Measurements from ENCODE around the gene DPPA5. TPM values are rescaled to one million over a fixed set of nuclear protein-coding genes. Genes with fewer than 3 reads are reported as not detected.

DPPA5 gene
- total and polyA plus RNA-seq, 9 of the 15 experiments (the other 6 are each of a cell fraction or from before 2014, with no cell fraction given), result not detected

- TF ChIP-seq CBX3 (IDR thresholded peaks at IDR 0.05; ENCODE audit: borderline replicate concordance in 1 of 2, low read length in 2 of 2) (no peak), MBD1 (CRISPR knock-in tag; IDR thresholded peaks at IDR 0.05) (peak; percentile 51; the same call in 1 of the 2 replicates), RAD21 (CRISPR knock-in tag; conservative IDR thresholded peaks at IDR 0.05 in 1 of 2, IDR thresholded peaks at IDR 0.05 in 1 of 2) (peak in 1 of 2 experiments; percentile 30; a peak in 2 of 4 replicates), ELF1 (tag; IDR thresholded peaks at IDR 0.05) (peak; percentile 68), NONO (IDR thresholded peaks at IDR 0.05; ENCODE audit: low read depth in 2 of 2, low read length in 1 of 2) (0 out of 4 replicates have a peak, but pooled peaks of 1 of the 2 experiments have one; percentile 37), MBD2 (IDR thresholded peaks at IDR 0.05; ENCODE audit: borderline replicate concordance, low read depth) (no peak), ZNF175 (CRISPR knock-in tag; IDR thresholded peaks at IDR 0.05; ENCODE audit: low read depth) (no peak), SIN3A (IDR thresholded peaks at IDR 0.05; ENCODE audit: borderline replicate concordance in 2 of 2, control insufficient read depth in 1 of 2, low read depth in 2 of 2, low read length in 2 of 2) (0 out of 4 replicates have a peak, but pooled peaks of 1 of the 2 experiments have one; percentile 6), TEAD4 (IDR thresholded peaks at IDR 0.05; ENCODE audit: low read length) (0 out of 2 replicates have a peak, but pooled peaks have one; percentile 25), TEAD4 (CRISPR knock-in tag; IDR thresholded peaks at IDR 0.05; ENCODE audit: borderline replicate concordance) (no peak), RBM22 (IDR thresholded peaks at IDR 0.05; ENCODE audit: low read depth, low read length, poor library complexity, severe bottlenecking) (no peak), ZFPM2 (CRISPR knock-in tag; IDR thresholded peaks at IDR 0.05) (no peak), TGIF2 (CRISPR knock-in tag; IDR thresholded peaks at IDR 0.05) (no peak), RREB1 (CRISPR knock-in tag; IDR thresholded peaks at IDR 0.05) (no peak), CCAR2 (IDR thresholded peaks at IDR 0.05; ENCODE audit: low read depth, low read length) (no peak), ZNF121 (CRISPR knock-in tag; conservative IDR thresholded peaks at IDR 0.05) (0 out of 2 replicates have a peak, but pooled peaks have one; percentile 7)
Measured at GRCh38 chr6:73308712-73309534, 45.2 kb downstream of the DPPA5 start (continued).

Data from K562 (cell line).